Measurements from ENCODE around the gene ARHGAP26. TPM values are rescaled to one million over a fixed set of nuclear protein-coding genes. Genes with fewer than 3 reads are reported as not detected.

The ARHGAP26 gene
- total and polyA plus RNA-seq, 9 donors, result 1.9 to 47.1 (median 12.0) TPM

GRCh38 chr5:142900927-142901326 is 130.8 kb downstream of the ARHGAP26 start:
- Histone ChIP-seq H3K27me3 (no peaks in the 10 kb centered on the region), H3K4me1 (ENCODE audit: insufficient read depth) (peaks cover 10% of the 10 kb centered on the region), H3K4me3 (no peak overlapping the region), H3K36me3 (no peaks in the 10 kb centered on the region), H3K27ac (no peak overlapping the region), H3K9me3 (no peaks in the 10 kb centered on the region)
- no peak for DNase-seq
- TF ChIP-seq CTCF (IDR thresholded peaks at IDR 0.05) (no peak), POLR2A (IDR thresholded peaks at IDR 0.05) (no peak), EP300 (IDR thresholded peaks at IDR 0.05) (no peak)
- intact Hi-C loops (cut with DNase I), result no loop called here
- WGBS, 3 donors, result 26 to 53% (median 31%) methylated on average over 5 of the region's 5 CpGs

GRCh38 chr5:142901476-142902185 is 131.5 kb downstream of the ARHGAP26 start:
- Histone ChIP-seq H3K4me3 (no peak overlapping the region), H3K4me1 (ENCODE audit: insufficient read depth) (peaks cover 10% of the 10 kb centered on the region), H3K27me3 (no peaks in the 10 kb centered on the region), H3K36me3 (no peaks in the 10 kb centered on the region), H3K27ac (no peak overlapping the region), H3K9me3 (no peaks in the 10 kb centered on the region)
- intact Hi-C loops (cut with DNase I), result no loop called here
- WGBS, 3 donors, result 51 to 70% (median 67%) methylated on average over 3 of the region's 3 CpGs
- TF ChIP-seq EP300 (IDR thresholded peaks at IDR 0.05), result no peak
- TF ChIP-seq POLR2A (IDR thresholded peaks at IDR 0.05), result no peak
- no peak for TF ChIP-seq CTCF (IDR thresholded peaks at IDR 0.05)
- DNase-seq, result no peak

- Histone ChIP-seq H3K4me1 (ENCODE audit: insufficient read depth) (peaks cover 10% of the 10 kb centered on the region), H3K36me3 (no peaks in the 10 kb centered on the region), H3K27me3 (no peaks in the 10 kb centered on the region), H3K9me3 (no peaks in the 10 kb centered on the region), H3K4me3 (no peak overlapping the region), H3K27ac (no peak overlapping the region)
- WGBS, 3 donors, result 86 to 90% (median 89%) methylated on average over 10 of the region's 10 CpGs
- no peak for TF ChIP-seq EP300 (IDR thresholded peaks at IDR 0.05)
- no peak for TF ChIP-seq CTCF (IDR thresholded peaks at IDR 0.05)
- intact Hi-C loops (cut with DNase I), result no loop called here
- no peak for DNase-seq
These were observed 132.2 kb downstream of the ARHGAP26 start for GRCh38 chr5:142902186-142902965.

GRCh38 chr5:142904416-142904815 is 134.2 kb downstream of the ARHGAP26 start:
- H3K27me3 ChIP-seq, result no peaks in the 10 kb centered on the region
- no peak overlapping the region for H3K27ac ChIP-seq
- peaks cover 10% of the 10 kb centered on the region for H3K4me1 ChIP-seq (ENCODE audit: insufficient read depth)
- WGBS, 3 donors, result 70 to 80% (median 74%) methylated on average over 4 of the region's 4 CpGs
- intact Hi-C loops (cut with DNase I), result no loop called here
- H3K9me3 ChIP-seq, result no peaks in the 10 kb centered on the region
- H3K36me3 ChIP-seq, result no peaks in the 10 kb centered on the region
- TF ChIP-seq POLR2A (IDR thresholded peaks at IDR 0.05) (no peak), EP300 (IDR thresholded peaks at IDR 0.05) (no peak), CTCF (IDR thresholded peaks at IDR 0.05) (no peak)
- no peak overlapping the region for H3K4me3 ChIP-seq
- DNase-seq, result no peak
